Fibroblast of skin of left quadriceps (primary cell): ENCODE measurements around the gene FAM180A.

Source experiments
- DNase-seq, 2 experiments: peaks; one replicate each; pipeline ENCODE4 v3.0.0-alpha.2; 2013; ENCODE audit warnings: low read depth in 2 of 2

Gene FAM180A

DNA sequence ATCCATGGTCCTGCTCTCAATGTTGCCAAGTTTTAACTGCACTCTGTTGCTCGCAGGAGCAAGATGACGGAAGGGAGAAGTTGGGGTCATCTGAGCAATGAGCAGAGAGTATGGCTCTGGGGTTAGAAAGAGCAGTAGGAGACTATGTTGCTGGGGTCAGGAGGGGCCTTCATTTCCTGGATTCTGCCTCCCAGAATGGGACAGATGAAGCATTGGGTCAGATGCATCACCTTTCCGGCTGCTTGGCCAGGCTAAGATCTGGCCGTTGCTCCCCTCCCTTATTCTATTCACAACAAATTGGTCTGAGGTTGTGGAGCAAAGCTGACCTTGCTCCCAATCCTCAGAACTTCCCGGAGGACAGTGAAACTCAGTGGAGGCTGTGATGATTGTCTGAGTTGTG, 63.9 kb downstream of the FAM180A start:
- no peak for DNase-seq

DNA sequence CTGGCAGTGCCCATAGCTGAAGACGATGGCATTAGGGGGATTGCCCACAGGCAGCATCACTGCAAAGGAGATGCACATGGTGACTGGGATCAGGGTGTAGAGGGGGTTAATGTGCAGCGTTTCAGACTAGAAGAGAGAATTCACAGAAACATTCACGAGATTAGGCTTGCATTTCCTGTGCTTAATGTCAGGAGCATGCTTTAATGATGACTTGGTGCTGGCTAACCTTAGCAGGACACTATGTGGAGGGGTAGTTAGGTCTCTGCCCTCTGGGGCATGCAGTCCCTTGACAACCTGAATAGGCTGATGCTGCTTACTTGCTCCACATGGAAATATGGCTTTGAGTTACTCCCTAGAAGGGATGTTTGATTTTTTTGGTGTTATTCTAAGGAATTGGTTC, 64.5 kb downstream of the FAM180A start:
- no peak for DNase-seq

DNA sequence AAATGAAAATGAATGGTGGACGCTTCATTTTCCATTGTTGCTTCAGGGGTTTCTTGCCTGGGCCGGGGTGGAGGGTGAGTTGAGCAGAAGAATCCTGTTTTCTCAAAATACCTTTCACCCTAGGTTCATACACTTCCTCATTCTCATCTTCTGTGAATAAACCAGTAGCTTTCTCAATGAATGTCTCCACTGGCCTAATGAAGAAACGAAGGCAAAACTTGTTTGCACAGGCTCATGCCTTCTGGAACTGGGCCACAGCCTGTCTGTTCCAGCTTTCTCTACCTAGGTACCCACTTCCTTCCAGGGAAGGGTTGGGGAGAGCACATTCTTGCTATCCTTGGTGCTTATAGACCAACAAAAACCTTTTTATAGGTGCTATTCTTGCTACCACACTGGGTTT, 65.0 kb downstream of the FAM180A start:
- DNase-seq = no peak

DNA sequence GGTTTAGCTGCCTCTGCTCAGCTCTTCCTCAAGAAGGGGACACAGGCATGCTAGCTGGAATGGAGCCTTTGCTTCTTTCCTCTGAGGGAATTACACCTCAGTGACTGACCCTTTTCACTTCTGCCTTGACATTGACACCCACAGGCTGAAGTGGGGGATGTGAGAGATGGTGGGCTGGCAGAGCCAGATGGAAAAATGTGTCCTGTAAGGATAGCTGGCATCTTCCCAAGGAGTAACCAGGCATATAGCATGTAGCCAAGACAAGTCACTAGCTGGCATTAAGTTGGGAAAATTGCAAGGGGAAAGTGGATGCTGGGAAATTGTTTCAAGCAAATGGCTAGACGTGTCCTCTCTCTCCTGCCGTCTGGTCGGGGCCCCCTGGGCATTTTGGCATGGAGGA, 66.4 kb downstream of the FAM180A start:
- DNase-seq = no peak

DNA sequence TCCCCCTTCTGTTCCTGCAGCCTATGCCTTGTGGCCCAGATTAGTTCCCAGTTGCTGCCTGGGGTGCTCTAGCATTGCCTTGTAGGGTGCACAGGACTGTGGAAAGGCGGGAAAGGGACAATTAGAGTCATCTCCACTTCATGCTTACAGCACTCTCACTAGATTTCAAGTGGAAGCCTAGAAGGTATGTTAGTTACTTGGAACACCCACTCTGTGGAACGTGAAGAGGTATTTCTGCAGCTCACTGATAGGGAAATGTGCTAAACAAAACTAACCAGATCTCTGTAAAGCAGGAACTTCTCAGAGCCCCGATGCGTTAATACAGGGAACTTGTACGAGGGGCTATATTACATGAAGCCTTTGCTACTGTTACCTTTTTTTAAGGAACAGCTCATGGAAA, 66.9 kb downstream of the FAM180A start:
- DNase-seq = no peak
